Suprapubic skin (tissue), 4 donors: Measurements from ENCODE around the gene LRRN2.

Experiments used
- CTCF ChIP-seq, 2 donors: fragments of 200-600 bp in 1 of 2; fragments of 450-650 bp in 1 of 2; sonication (generic) in 1 of 2; IDR thresholded peaks; one replicate each; pipeline ENCODE4 v1.5.1; 2016 to 2019; ENCODE audit warnings: antibody characterized with exemption in 2 of 2, mild to moderate bottlenecking in 1 of 2, moderate library complexity in 1 of 2
- EP300 ChIP-seq: sonication (generic); formaldehyde crosslinking; IDR thresholded peaks from one replicate; pipeline ENCODE4 v1.6.1; 2017; ENCODE audit warnings: antibody characterized with exemption
- POLR2A ChIP-seq, 2 donors: fragments of 450-650 bp; IDR thresholded peaks; one replicate each; pipeline ENCODE4 v1.6.1; 2017; ENCODE audit warnings: antibody characterized with exemption in 2 of 2, mild to moderate bottlenecking in 2 of 2, moderate library complexity in 2 of 2
- POLR2AphosphoS5 ChIP-seq, 3 donors: sonication (generic); formaldehyde crosslinking; IDR thresholded peaks; one replicate each; pipeline ENCODE4 v1.6.1; 2017; ENCODE audit warnings: antibody characterized with exemption in 3 of 3

- no peak for TF ChIP-seq CTCF (IDR thresholded peaks at IDR 0.05)
- no peak for TF ChIP-seq EP300
- TF ChIP-seq POLR2A (IDR thresholded peaks at IDR 0.05): no peak
- TF ChIP-seq POLR2AphosphoS5 (IDR thresholded peaks at IDR 0.05): no peak
Observed at GRCh38 chr1:204579681-204580080, 105.9 kb downstream of the LRRN2 start.
